ENCODE measurements around the gene SLC35F1.

SLC35F1 gene

GRCh38 chr6:118353564-118353963 lies 446.5 kb downstream of the SLC35F1 start:
- Histone ChIP-seq H3K4me3 (ENCODE audit: low read depth, low read length) (no peak overlapping the region), H3K9me3 (ENCODE audit: control insufficient read depth, insufficient read depth, low read depth, low read length) (no peaks in the 10 kb centered on the region), H3K4me1 (ENCODE audit: control insufficient read depth, insufficient read depth, low read length) (no peaks in the 10 kb centered on the region), H3K27ac (ENCODE audit: extremely low read depth, low read depth, low read length) (no peak overlapping the region), H3K36me3 (ENCODE audit: control insufficient read depth in 2 of 2, insufficient read depth in 1 of 2, low read length in 2 of 2) (no peaks in the 10 kb centered on the region)
- ChIA-PET CTCF (interaction anchor here (0.6 kb wide), 1 partner anchor 105 kb away, joined by 4 read pairs; no protein-coding TSS in a partner anchor), POLR2A (no interaction called here)
- TF ChIP-seq ZNF518A (tag by site-specific recombination; conservative IDR thresholded peaks at IDR 0.05; ENCODE audit: low read depth) (no peak), HOXD13 (CRISPR knock-in tag; IDR thresholded peaks at IDR 0.05; ENCODE audit: borderline replicate concordance) (no peak), TRIM28 (IDR thresholded peaks at IDR 0.05; ENCODE audit: borderline replicate concordance, low read length) (peak; percentile 68; the same call in 1 of the 2 replicates), ZNF155 (tag by site-specific recombination; IDR thresholded peaks at IDR 0.05) (no peak), ZNF670 (tag by site-specific recombination; IDR thresholded peaks at IDR 0.05; ENCODE audit: low read depth) (no peak), ZNF747 (tag by site-specific recombination; IDR thresholded peaks at IDR 0.05) (no peak), ZNF692 (tag by site-specific recombination; IDR thresholded peaks at IDR 0.05) (no peak)
- TF ChIP-seq, protein P1, sequence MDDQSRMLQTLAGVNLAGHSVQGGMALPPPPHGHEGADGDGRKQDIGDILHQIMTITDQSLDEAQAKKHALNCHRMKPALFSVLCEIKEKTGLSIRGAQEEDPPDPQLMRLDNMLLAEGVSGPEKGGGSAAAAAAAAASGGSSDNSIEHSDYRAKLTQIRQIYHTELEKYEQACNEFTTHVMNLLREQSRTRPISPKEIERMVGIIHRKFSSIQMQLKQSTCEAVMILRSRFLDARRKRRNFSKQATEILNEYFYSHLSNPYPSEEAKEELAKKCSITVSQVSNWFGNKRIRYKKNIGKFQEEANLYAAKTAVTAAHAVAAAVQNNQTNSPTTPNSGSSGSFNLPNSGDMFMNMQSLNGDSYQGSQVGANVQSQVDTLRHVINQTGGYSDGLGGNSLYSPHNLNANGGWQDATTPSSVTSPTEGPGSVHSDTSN (CRISPR knock-in tag; IDR thresholded peaks at IDR 0.05): no peak
- TF ChIP-seq, protein P2, sequence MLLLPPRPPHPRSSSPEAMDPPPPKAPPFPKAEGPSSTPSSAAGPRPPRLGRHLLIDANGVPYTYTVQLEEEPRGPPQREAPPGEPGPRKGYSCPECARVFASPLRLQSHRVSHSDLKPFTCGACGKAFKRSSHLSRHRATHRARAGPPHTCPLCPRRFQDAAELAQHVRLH (tag by site-specific recombination; IDR thresholded peaks at IDR 0.05): no peak

DNA sequence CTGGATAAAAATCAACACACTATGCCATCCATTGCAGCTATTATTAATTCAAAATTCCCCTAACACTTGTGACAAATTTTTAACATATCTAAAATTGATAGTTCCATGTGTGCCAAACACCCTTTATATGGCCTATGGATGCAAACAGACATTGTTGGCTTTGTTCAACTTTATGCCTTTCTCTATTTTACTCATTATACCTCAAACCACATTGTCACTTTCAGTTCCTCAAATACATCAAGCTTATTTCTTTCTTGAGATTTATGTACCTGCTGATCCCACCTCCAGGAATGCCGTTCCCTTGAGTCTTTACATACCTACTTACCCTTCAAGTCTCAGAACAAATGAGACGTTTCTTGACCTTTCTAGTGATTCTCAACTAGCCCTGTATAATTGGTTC lies 447.6 kb downstream of the SLC35F1 start:
- TF ChIP-seq RBAK (tag by site-specific recombination; IDR thresholded peaks at IDR 0.05): no peak
- TF ChIP-seq ZNF133 (tag by site-specific recombination; IDR thresholded peaks at IDR 0.05): peak; percentile 54; the same call in 1 of the 2 replicates
- TF ChIP-seq ZBTB20 (tag by site-specific recombination; IDR thresholded peaks at IDR 0.05): no peak
- CTCF ChIA-PET: no interaction called here
- POLR2A ChIA-PET: no interaction called here

GRCh38 chr6:118356054-118356453 lies 449.0 kb downstream of the SLC35F1 start:
- Histone ChIP-seq H3K4me3 (ENCODE audit: low read depth, low read length) (no peak overlapping the region), H3K36me3 (ENCODE audit: control insufficient read depth in 2 of 2, insufficient read depth in 1 of 2, low read length in 2 of 2) (no peaks in the 10 kb centered on the region), H3K9me3 (ENCODE audit: control insufficient read depth, insufficient read depth, low read depth, low read length) (no peaks in the 10 kb centered on the region), H3K4me1 (ENCODE audit: control insufficient read depth, insufficient read depth, low read length) (no peaks in the 10 kb centered on the region), H3K27ac (ENCODE audit: extremely low read depth, low read depth, low read length) (no peak overlapping the region)
- POLR2A ChIA-PET: no interaction called here
- CTCF ChIA-PET: no interaction called here
- TF ChIP-seq ZBTB7A (tag by site-specific recombination; IDR thresholded peaks at IDR 0.05; ENCODE audit: low read depth) (no peak), ZBTB17 (tag by site-specific recombination; IDR thresholded peaks at IDR 0.05) (no peak), ZNF266 (tag by site-specific recombination; IDR thresholded peaks at IDR 0.05; ENCODE audit: low read depth) (no peak), GFI1B (tag by site-specific recombination; IDR thresholded peaks at IDR 0.05) (no peak), MYNN (tag by site-specific recombination; IDR thresholded peaks at IDR 0.05; ENCODE audit: borderline replicate concordance) (no peak), ZNF830 (tag by site-specific recombination; IDR thresholded peaks at IDR 0.05; ENCODE audit: low read depth) (no peak), ZNF433 (tag by site-specific recombination; IDR thresholded peaks at IDR 0.05; ENCODE audit: low read depth) (no peak), ZNF777 (tag by site-specific recombination; IDR thresholded peaks at IDR 0.05; ENCODE audit: borderline replicate concordance) (no peak), ZNF837 (tag by site-specific recombination; IDR thresholded peaks at IDR 0.05) (no peak)
- TF ChIP-seq, protein P3, sequence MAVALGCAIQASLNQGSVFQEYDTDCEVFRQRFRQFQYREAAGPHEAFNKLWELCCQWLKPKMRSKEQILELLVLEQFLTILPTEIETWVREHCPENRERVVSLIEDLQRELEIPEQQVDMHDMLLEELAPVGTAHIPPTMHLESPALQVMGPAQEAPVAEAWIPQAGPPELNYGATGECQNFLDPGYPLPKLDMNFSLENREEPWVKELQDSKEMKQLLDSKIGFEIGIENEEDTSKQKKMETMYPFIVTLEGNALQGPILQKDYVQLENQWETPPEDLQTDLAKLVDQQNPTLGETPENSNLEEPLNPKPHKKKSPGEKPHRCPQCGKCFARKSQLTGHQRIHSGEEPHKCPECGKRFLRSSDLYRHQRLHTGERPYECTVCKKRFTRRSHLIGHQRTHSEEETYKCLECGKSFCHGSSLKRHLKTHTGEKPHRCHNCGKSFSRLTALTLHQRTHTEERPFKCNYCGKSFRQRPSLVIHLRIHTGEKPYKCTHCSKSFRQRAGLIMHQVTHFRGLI (tag by site-specific recombination; IDR thresholded peaks at IDR 0.05): no peak
- TF ChIP-seq, protein P1 (CRISPR knock-in tag; IDR thresholded peaks at IDR 0.05): no peak

More for the DNA sequence above, 447.6 kb downstream of the SLC35F1 start:
- no peak overlapping the region for H3K4me3 ChIP-seq (ENCODE audit: low read depth, low read length)
- H3K9me3 ChIP-seq (ENCODE audit: control insufficient read depth, insufficient read depth, low read depth, low read length): no peaks in the 10 kb centered on the region
- H3K36me3 ChIP-seq (ENCODE audit: control insufficient read depth in 2 of 2, insufficient read depth in 1 of 2, low read length in 2 of 2): no peaks in the 10 kb centered on the region
- H3K27ac ChIP-seq (ENCODE audit: extremely low read depth, low read depth, low read length): no peak overlapping the region
- H3K4me1 ChIP-seq (ENCODE audit: control insufficient read depth, insufficient read depth, low read length): no peaks in the 10 kb centered on the region
